ENCODE data around the gene CMTM1. TPM values are rescaled to one million over a fixed set of nuclear protein-coding genes. Genes with fewer than 3 reads are reported as not detected.

CMTM1 gene
- total RNA-seq, 4 donors from 2014 or later = 0.89 TPM; not detected in 3

- 76 to 80% methylated on average over 1 of the region's 1 CpG for WGBS, 2 donors (ENCODE audit: low coverage in 1 of 2)
- H3K27me3 ChIP-seq = no peaks in the 10 kb centered on the region
- no peak overlapping the region for H3K4me3 ChIP-seq
- H3K36me3 ChIP-seq = peaks cover 0 to 33% of the 10 kb centered on the region in 2 donors
- TF ChIP-seq EP300 (IDR thresholded peaks at IDR 0.05) (no peak), POLR2A (IDR thresholded peaks at IDR 0.05) (no peak), POLR2AphosphoS5 (IDR thresholded peaks at IDR 0.05) (no peak)
- ATAC-seq = no peak
- no peaks in the 10 kb centered on the region for H3K9me3 ChIP-seq
- H3K4me1 ChIP-seq = no peaks in the 10 kb centered on the region
- H3K27ac ChIP-seq = no peak overlapping the region
Observed at GRCh38 chr16:66569131-66569530, 2.9 kb downstream of the CMTM1 start.

DNA sequence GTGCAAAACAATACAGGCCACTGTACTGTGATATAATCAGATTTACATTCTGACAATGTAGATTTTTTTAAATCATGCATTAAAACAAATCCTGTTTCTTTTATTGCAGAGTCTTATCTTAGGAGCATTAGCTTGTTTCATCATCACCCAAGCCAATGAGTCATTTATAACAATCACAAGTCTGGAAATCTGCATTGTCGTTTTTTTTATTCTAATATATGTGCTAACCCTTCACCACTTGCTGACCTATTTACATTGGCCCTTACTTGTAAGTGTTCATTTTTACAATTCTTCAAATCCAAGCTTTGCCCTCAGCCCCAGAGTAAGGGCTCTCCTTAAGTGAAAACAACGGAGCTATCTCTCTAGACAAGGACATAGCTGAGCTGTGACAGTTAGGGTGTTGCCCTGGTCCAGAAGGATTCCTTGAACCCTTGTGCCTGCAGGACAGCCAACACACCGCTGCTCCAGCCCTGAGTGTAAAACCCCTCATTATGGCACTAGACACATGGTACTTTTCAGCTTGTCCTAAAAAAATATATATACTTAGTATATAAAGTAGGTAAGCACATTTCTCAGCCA, 3.7 kb downstream of the CMTM1 start:
- peak; percentile 28 for ATAC-seq
- 50 to 64% methylated on average over 2 to 3 of the region's 3 CpGs for WGBS, 2 donors (ENCODE audit: low coverage in 1 of 2)
- Histone ChIP-seq H3K27me3 (no peaks in the 10 kb centered on the region), H3K4me3 (no peak overlapping the region), H3K36me3 (peaks cover 0 to 25% of the 10 kb centered on the region in 2 donors), H3K4me1 (no peaks in the 10 kb centered on the region), H3K9me3 (no peaks in the 10 kb centered on the region), H3K27ac (no peak overlapping the region)
- no peak for TF ChIP-seq CTCF (IDR thresholded peaks at IDR 0.05)
- TF ChIP-seq EP300 (IDR thresholded peaks at IDR 0.05) = no peak
- TF ChIP-seq POLR2AphosphoS5 (IDR thresholded peaks at IDR 0.05) = no peak
- no peak for TF ChIP-seq POLR2A (IDR thresholded peaks at IDR 0.05)

DNA sequence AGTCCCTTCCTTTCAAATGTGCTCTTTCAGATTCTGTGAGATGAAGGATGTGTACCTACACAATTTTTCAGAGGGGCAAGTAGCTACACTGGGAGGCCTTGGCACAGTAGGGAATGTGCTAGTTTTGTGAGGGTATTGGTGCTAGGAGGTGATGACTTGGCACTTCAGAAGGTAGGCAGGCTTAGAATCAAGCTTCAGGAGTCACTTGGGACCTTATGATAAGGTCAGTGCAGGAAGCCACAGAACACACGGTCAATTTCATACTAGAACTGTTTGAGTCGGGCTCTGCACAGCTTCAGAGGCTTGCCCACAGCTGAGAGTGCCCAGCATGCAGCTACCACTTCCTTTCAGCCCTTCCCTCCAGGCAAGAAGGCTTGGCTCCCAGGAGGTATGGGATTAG, 6.1 kb downstream of the CMTM1 start:
- WGBS, 2 donors (ENCODE audit: low coverage in 1 of 2) = 69 to 79% methylated on average over 2 of the region's 2 CpGs
- H3K27me3 ChIP-seq = peaks cover 15% of the 10 kb centered on the region
- H3K27ac ChIP-seq = no peak overlapping the region
- ATAC-seq = no peak
- H3K4me1 ChIP-seq = no peaks in the 10 kb centered on the region
- peaks cover 0 to under 1% of the 10 kb centered on the region in 2 donors for H3K36me3 ChIP-seq
- no peak overlapping the region for H3K4me3 ChIP-seq
- no peaks in the 10 kb centered on the region for H3K9me3 ChIP-seq
- TF ChIP-seq EP300 (IDR thresholded peaks at IDR 0.05) (no peak), CTCF (IDR thresholded peaks at IDR 0.05) (no peak), POLR2AphosphoS5 (IDR thresholded peaks at IDR 0.05) (no peak), POLR2A (IDR thresholded peaks at IDR 0.05) (no peak)

- peaks cover 33% of the 10 kb centered on the region for H3K27me3 ChIP-seq
- no peaks in the 10 kb centered on the region for H3K36me3 ChIP-seq
- ATAC-seq = no peak
- no peaks in the 10 kb centered on the region for H3K9me3 ChIP-seq
- TF ChIP-seq EP300 (IDR thresholded peaks at IDR 0.05) = no peak
- TF ChIP-seq POLR2A (IDR thresholded peaks at IDR 0.05) = no peak
- TF ChIP-seq POLR2AphosphoS5 (IDR thresholded peaks at IDR 0.05) = no peak
- TF ChIP-seq CTCF (IDR thresholded peaks at IDR 0.05) = no peak
- H3K4me3 ChIP-seq = no peak overlapping the region
- no peak overlapping the region for H3K27ac ChIP-seq
- 78% methylated on average over 1 of the region's 1 CpG; no CpG with 5 or more reads in 1 of the 2 donors for WGBS, 2 donors (ENCODE audit: low coverage in 1 of 2)
- peaks cover 0 to 11% (median 5%) of the 10 kb centered on the region in 3 donors for H3K4me1 ChIP-seq
Observed at GRCh38 chr16:66574081-66574480, 7.8 kb downstream of the CMTM1 start.

DNA sequence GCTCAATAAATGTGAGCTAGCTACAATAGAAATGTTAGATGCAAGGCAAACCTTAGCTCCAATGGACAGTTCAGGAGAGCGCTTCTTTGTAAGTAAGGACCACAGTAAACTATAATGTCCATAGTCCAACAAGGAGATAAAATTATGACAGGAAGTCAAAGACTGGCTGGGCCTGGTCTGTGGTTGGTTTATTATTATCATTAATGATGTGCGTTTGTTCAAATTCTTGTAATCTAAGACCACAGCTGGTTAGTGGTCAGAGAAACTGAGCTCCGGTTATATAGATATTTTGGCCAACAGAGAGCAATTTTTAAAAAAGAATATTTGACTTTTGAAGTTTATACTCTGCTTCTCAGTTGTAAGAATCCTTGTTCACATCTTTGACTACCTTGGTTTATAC, 8.3 kb downstream of the CMTM1 start:
- WGBS, 2 donors (ENCODE audit: low coverage in 1 of 2) = 83 to 93% methylated on average over 3 of the region's 3 CpGs
- Histone ChIP-seq H3K27ac (no peak overlapping the region), H3K9me3 (no peaks in the 10 kb centered on the region), H3K4me3 (no peak overlapping the region), H3K27me3 (peaks cover 37% of the 10 kb centered on the region), H3K4me1 (peaks cover 0 to 15% (median 5%) of the 10 kb centered on the region in 3 donors), H3K36me3 (no peaks in the 10 kb centered on the region)
- ATAC-seq = no peak
- no peak for TF ChIP-seq POLR2A (IDR thresholded peaks at IDR 0.05)
- TF ChIP-seq POLR2AphosphoS5 (IDR thresholded peaks at IDR 0.05) = no peak
- no peak for TF ChIP-seq CTCF (IDR thresholded peaks at IDR 0.05)
- TF ChIP-seq EP300 (IDR thresholded peaks at IDR 0.05) = no peak

All from gastroesophageal sphincter (tissue), 4 donors.